GM23248 (cell line): ENCODE data around the gene DTNB. TPM values are rescaled to one million over a fixed set of nuclear protein-coding genes. Genes with fewer than 3 reads are reported as not detected.

ENCODE experiments used
- DNase-seq: peaks from one replicate; pipeline ENCODE4 v3.0.0-alpha.2; 2015
- H2AFZ ChIP-seq: fragments of 200-600 bp; sonication (generic); 2 replicates; pipeline ENCODE4 v1.6.1; 2016; ENCODE audit warnings: antibody characterized with exemption
- H3F3A ChIP-seq: fragments of 200-600 bp; sonication (generic); 2 replicates; pipeline ENCODE4 v1.6.1; 2016; ENCODE audit warnings: mild to moderate bottlenecking, antibody characterized with exemption, mixed run types; ENCODE audit not compliant: insufficient read depth
- H3K27ac ChIP-seq: fragments of 200-600 bp; sonication (generic); 2 replicates; pipeline ENCODE4 v1.5.1; 2016; ENCODE audit warnings: mild to moderate bottlenecking
- H3K27me3 ChIP-seq: fragments of 200-600 bp; sonication (generic); replicated peaks from 2 replicates; pipeline ENCODE4 v1.6.1; 2016; ENCODE audit warnings: mild to moderate bottlenecking; ENCODE audit not compliant: insufficient read depth
- H3K36me3 ChIP-seq: fragments of 200-600 bp; sonication (generic); 2 replicates; pipeline ENCODE4 v1.6.1; 2016; ENCODE audit warnings: low read depth, mild to moderate bottlenecking
- H3K4me1 ChIP-seq: fragments of 200-600 bp; sonication (generic); 2 replicates; pipeline ENCODE4 v1.6.1; 2016; ENCODE audit warnings: mild to moderate bottlenecking; ENCODE audit not compliant: insufficient read depth
- H3K4me2 ChIP-seq: fragments of 200-600 bp; sonication (generic); one replicate; pipeline ENCODE4 v1.6.1; 2016; ENCODE audit warnings: mild to moderate bottlenecking; ENCODE audit not compliant: unreplicated experiment
- H3K4me3 ChIP-seq: fragments of 200-600 bp; sonication (generic); 2 replicates; pipeline ENCODE4 v1.5.1; 2016; ENCODE audit warnings: mild to moderate bottlenecking
- H3K79me2 ChIP-seq: fragments of 200-600 bp; sonication (generic); 2 replicates; pipeline ENCODE4 v1.6.1; 2016; ENCODE audit warnings: mild to moderate bottlenecking; ENCODE audit not compliant: insufficient read depth
- H3K9ac ChIP-seq: fragments of 200-600 bp; sonication (generic); 2 replicates; pipeline ENCODE4 v1.6.1; 2016; ENCODE audit warnings: mild to moderate bottlenecking
- H3K9me2 ChIP-seq: fragments of 200-600 bp; sonication (generic); 2 replicates; pipeline ENCODE4 v1.6.1; 2016; ENCODE audit warnings: mixed run types, mild to moderate bottlenecking, moderate library complexity; ENCODE audit not compliant: insufficient read depth
- H3K9me3 ChIP-seq: fragments of 200-600 bp; sonication (generic); one replicate; pipeline ENCODE4 v1.6.1; 2017; ENCODE audit warnings: low read depth
- H4K20me1 ChIP-seq: fragments of 200-600 bp; sonication (generic); 2 replicates; pipeline ENCODE4 v1.6.0; 2016; ENCODE audit not compliant: insufficient read depth
- EZH2 ChIP-seq: fragments of 200-600 bp; sonication (generic); IDR thresholded peaks from 2 replicates; pipeline ENCODE4 v1.6.1; 2018; ENCODE audit warnings: antibody characterized with exemption, mild to moderate bottlenecking; ENCODE audit not compliant: insufficient read depth, poor library complexity, severe bottlenecking
- EZH2phosphoT487 ChIP-seq: fragments of 200-600 bp; sonication (generic); IDR thresholded peaks from 2 replicates; pipeline ENCODE4 v1.6.1; 2018; ENCODE audit warnings: antibody characterized with exemption, moderate library complexity, mild to moderate bottlenecking, low read depth; ENCODE audit not compliant: insufficient read depth
- WGBS, 2 experiments: methylation state at CpG; one replicate each; pipeline ENCODE4 v1.1.6; 2015 to 2017; ENCODE audit warnings: low lambda C conversion rate in 2 of 2, low coverage in 1 of 2; ENCODE audit errors: missing lambda C conversion rate in 2 of 2; 5-methylcytosine and 5-hydroxymethylcytosine counted together
- in situ Hi-C: fragments of 300-500 bp; cut with MboI; formaldehyde crosslinking; loops from 2 replicates; pipeline ENCODE4 v1.15.0; 2020
- polyA plus RNA-seq: library from polyadenylated mRNA; unstranded; fragments of >200 nt; fragmentation: Nextera tagmentation; extraction: Ambion mirVana; gene quantifications from 2 replicates; pipeline ENCODE4 v1.2.1, GENCODE V29; 2016
- total RNA-seq: library from RNA; depleted of rRNA; stranded (reverse); fragments of >200 nt; shearing (Covaris generic); gene quantifications from 2 replicates; pipeline ENCODE4 v1.2.3, GENCODE V29; 2014

Gene DTNB
- total and polyA plus RNA-seq, 2 experiments from 2014 or later = 1.1 to 4.0 TPM

GRCh38 chr2:25443766-25444165 is 229.6 kb downstream of the DTNB start:
- TF ChIP-seq EZH2phosphoT487 = no peak
- no peak for TF ChIP-seq EZH2
- H3K4me1 ChIP-seq = no peaks in the 10 kb centered on the region
- no peaks in the 10 kb centered on the region for H3K79me2 ChIP-seq
- H3F3A ChIP-seq = no peaks in the 10 kb centered on the region
- WGBS, 2 experiments = 83 to 92% methylated on average over 3 of the region's 3 CpGs
- no peak overlapping the region for H2AFZ ChIP-seq
- in situ Hi-C loops = no loop called here
- H3K9me3 ChIP-seq = no peaks in the 10 kb centered on the region
- DNase-seq = no peak
- H3K4me3 ChIP-seq = no peak overlapping the region
- no peaks in the 10 kb centered on the region for H3K9me2 ChIP-seq
- no peaks in the 10 kb centered on the region for H4K20me1 ChIP-seq
- H3K27me3 ChIP-seq = no peaks in the 10 kb centered on the region
- no peaks in the 10 kb centered on the region for H3K36me3 ChIP-seq
- no peak overlapping the region for H3K27ac ChIP-seq
- H3K4me2 ChIP-seq = no peak overlapping the region
- H3K9ac ChIP-seq = no peak overlapping the region

- no peak overlapping the region for H3K9ac ChIP-seq
- H3K79me2 ChIP-seq = no peaks in the 10 kb centered on the region
- TF ChIP-seq EZH2phosphoT487 = no peak
- no peak for TF ChIP-seq EZH2
- no peak overlapping the region for H3K4me2 ChIP-seq
- 42 to 43% methylated on average over 3 of the region's 3 CpGs for WGBS, 2 experiments
- no peaks in the 10 kb centered on the region for H3K4me1 ChIP-seq
- no peak overlapping the region for H3K4me3 ChIP-seq
- DNase-seq = no peak
- no peak overlapping the region for H3K27ac ChIP-seq
- in situ Hi-C loops = no loop called here
- no peak overlapping the region for H2AFZ ChIP-seq
- no peaks in the 10 kb centered on the region for H3K27me3 ChIP-seq
- H3F3A ChIP-seq = no peaks in the 10 kb centered on the region
- H3K36me3 ChIP-seq = no peaks in the 10 kb centered on the region
- H4K20me1 ChIP-seq = no peaks in the 10 kb centered on the region
- H3K9me3 ChIP-seq = no peaks in the 10 kb centered on the region
- H3K9me2 ChIP-seq = no peaks in the 10 kb centered on the region
These were observed 232.0 kb downstream of the DTNB start for GRCh38 chr2:25441353-25441752.

GRCh38 chr2:25438793-25439192 is 234.6 kb downstream of the DTNB start:
- H3K4me1 ChIP-seq = no peaks in the 10 kb centered on the region
- H3K36me3 ChIP-seq = no peaks in the 10 kb centered on the region
- H3K27me3 ChIP-seq = no peaks in the 10 kb centered on the region
- H3K4me3 ChIP-seq = no peak overlapping the region
- H3K79me2 ChIP-seq = no peaks in the 10 kb centered on the region
- H4K20me1 ChIP-seq = no peaks in the 10 kb centered on the region
- no peak for TF ChIP-seq EZH2
- no peak for TF ChIP-seq EZH2phosphoT487
- in situ Hi-C loops = no loop called here
- H3F3A ChIP-seq = no peaks in the 10 kb centered on the region
- 96 to 97% methylated on average over 2 of the region's 2 CpGs for WGBS, 2 experiments
- no peaks in the 10 kb centered on the region for H3K9me2 ChIP-seq
- H2AFZ ChIP-seq = no peak overlapping the region
- H3K27ac ChIP-seq = no peak overlapping the region
- H3K9me3 ChIP-seq = no peaks in the 10 kb centered on the region
- no peak overlapping the region for H3K4me2 ChIP-seq
- DNase-seq = no peak
- no peak overlapping the region for H3K9ac ChIP-seq

GRCh38 chr2:25437881-25438662 is 235.3 kb downstream of the DTNB start:
- Histone ChIP-seq H3K9me2 (no peaks in the 10 kb centered on the region), H3K27ac (no peak overlapping the region), H2AFZ (no peak overlapping the region), H3K36me3 (no peaks in the 10 kb centered on the region), H3K4me1 (no peaks in the 10 kb centered on the region), H3K4me2 (no peak overlapping the region), H3F3A (no peaks in the 10 kb centered on the region), H4K20me1 (no peaks in the 10 kb centered on the region), H3K9ac (no peak overlapping the region), H3K27me3 (no peaks in the 10 kb centered on the region), H3K79me2 (no peaks in the 10 kb centered on the region), H3K4me3 (no peak overlapping the region), H3K9me3 (no peaks in the 10 kb centered on the region)
- in situ Hi-C loops = no loop called here
- TF ChIP-seq EZH2phosphoT487 (no peak), EZH2 (no peak)
- no peak for DNase-seq
- WGBS, 2 experiments = 96 to 99% methylated on average over 4 of the region's 4 CpGs
